Right lobe of liver (tissue), 6 donors: Measurements from ENCODE around the gene SRF. TPM values are rescaled to one million over a fixed set of nuclear protein-coding genes. Genes with fewer than 3 reads are reported as not detected.

Source experiments
- ATAC-seq, 4 donors: fragments of 200-7000 bp; cut with Tn5 transposase; one replicate each; pipeline ENCODE4 v1.9.1; 2020; ENCODE audit warnings: mild to moderate bottlenecking in 4 of 4, moderate library complexity in 4 of 4
- DNase-seq, 3 donors: peaks; one replicate each; pipeline ENCODE4 v3.0.0-alpha.2; 2020
- H3K27ac ChIP-seq, 3 donors: fragments of 200-600 bp; one replicate each; pipeline ENCODE4 v1.8.0; 2022
- H3K27me3 ChIP-seq, 2 donors: fragments of 200-600 bp; one replicate each; pipeline ENCODE4 v1.8.0; 2022
- H3K36me3 ChIP-seq, 4 donors: fragments of 200-600 bp; sonication (generic) in 1 of 4; one replicate each; pipeline versions ENCODE4 v1.5.1 to v1.8.0; 2017 to 2022; ENCODE audit warnings: control low read depth in 1 of 4
- H3K4me1 ChIP-seq, 4 donors: fragments of 200-600 bp; sonication (generic) in 1 of 4; one replicate each; pipeline versions ENCODE4 v1.5.1 to v1.8.0; 2017 to 2022; ENCODE audit warnings: control low read depth in 1 of 4
- H3K4me3 ChIP-seq, 3 donors: fragments of 200-600 bp; one replicate each; pipeline ENCODE4 v1.8.0; 2022
- H3K9me3 ChIP-seq, 4 donors: fragments of 200-600 bp; sonication (generic) in 1 of 4; one replicate each; pipeline versions ENCODE4 v1.5.1 to v1.8.0; 2017 to 2022; ENCODE audit warnings: control low read depth in 1 of 4
- CTCF ChIP-seq, 4 donors: fragments of 200-600 bp in 3 of 4; fragments of 450-650 bp in 1 of 4; IDR thresholded peaks; one replicate each; pipeline versions ENCODE4 v1.5.1 to v1.8.0; 2016 to 2022; ENCODE audit warnings: antibody characterized with exemption in 4 of 4, mild to moderate bottlenecking in 2 of 4
- POLR2A ChIP-seq: fragments of 450-650 bp; IDR thresholded peaks from one replicate; pipeline ENCODE4 v1.6.1; 2017; ENCODE audit warnings: antibody characterized with exemption, mild to moderate bottlenecking
- WGBS: methylation state at CpG from one replicate; pipeline ENCODE4 v1.1.6; 2018; ENCODE audit warnings: low coverage, low lambda C conversion rate; ENCODE audit not compliant: insufficient coverage; ENCODE audit errors: missing lambda C conversion rate; 5-methylcytosine and 5-hydroxymethylcytosine counted together
- intact Hi-C, 2 donors: fragments of 100-400 bp; cut with DNase I; formaldehyde crosslinking; loops; one replicate each; pipeline versions ENCODE4 v1.11.2 to v1.14.1; 2022
- total RNA-seq, 6 experiments: library from RNA; depleted of rRNA in 2 of 6; stranded (reverse); fragments of >200 nt in 2 of 6; fragmentation: NEBNext Ultra II Directional in 3 of 6; extraction: Animal tissue kit (Norgen Biotek cat#: 25700) in 3 of 6; gene quantifications; one replicate each; pipeline versions ENCODE4 v1.1.0 to v1.2.4, GENCODE V29; 2016 to 2023
- donor health status: DM: no; HTN: yes; CAD: no.
- donor health status: DM: no; HTN: no; CAD: no.
- donor health status: DM: no; HTN: no; CAD: no.
- donor health status: DM: no; HTN: yes; CAD: no.
- donor health status: DM: no; HTN: yes; CAD: no.

Gene SRF
- total RNA-seq, 6 experiments from 2014 or later, result 4.9 to 17.0 (median 11.3) TPM

- no peaks in the 10 kb centered on the region for H3K36me3 ChIP-seq
- intact Hi-C loops, result loop anchor here in 1 of 2 donors (10.0 kb wide), 1 partner anchor 237 kb away; no protein-coding TSS in a partner anchor
- DNase-seq, result no peak
- no peak overlapping the region for H3K27ac ChIP-seq
- peaks cover 0 to 6% (median 0%) of the 10 kb centered on the region in 4 donors for H3K4me1 ChIP-seq
- no peak for ATAC-seq
- no peak overlapping the region for H3K4me3 ChIP-seq
- TF ChIP-seq CTCF (IDR thresholded peaks at IDR 0.05) (no peak), POLR2A (no peak)
- H3K27me3 ChIP-seq, result no peaks in the 10 kb centered on the region
- no peaks in the 10 kb centered on the region for H3K9me3 ChIP-seq
- WGBS, result 67% methylated on average over 1 of the region's 16 CpGs
Measured at GRCh38 chr6:43141644-43142043, 29.4 kb upstream of the SRF start.

- H3K36me3 ChIP-seq, result no peaks in the 10 kb centered on the region
Measured at GRCh38 chr6:43142101-43142500, 29.0 kb upstream of the SRF start.

GRCh38 chr6:43143235-43144128, 27.6 kb upstream of the SRF start:
- H3K4me3 ChIP-seq, result no peak overlapping the region
- H3K9me3 ChIP-seq, result no peaks in the 10 kb centered on the region
- H3K36me3 ChIP-seq, result no peaks in the 10 kb centered on the region
- H3K27me3 ChIP-seq, result no peaks in the 10 kb centered on the region
- WGBS, result 0% methylated on average over 11 of the region's 25 CpGs
- ATAC-seq (peak; percentile 95 to 99 (median 98)), DNase-seq (peak; percentile 70 to 78 (median 77))
- no peak overlapping the region for H3K27ac ChIP-seq
- peaks cover 0 to 6% (median 0%) of the 10 kb centered on the region in 4 donors for H3K4me1 ChIP-seq
- intact Hi-C loops, result loop anchor here in 1 of 2 donors (10.0 kb wide), 1 partner anchor 239 kb away; no protein-coding TSS in a partner anchor
- TF ChIP-seq POLR2A (no peak), CTCF (IDR thresholded peaks at IDR 0.05) (peak; percentile 81 to 96 (median 90))

More at GRCh38 chr6:43142101-43142500, 29.0 kb upstream of the SRF start:
- ATAC-seq (no peak), DNase-seq (no peak)
- Histone ChIP-seq H3K4me1 (peaks cover 0 to 6% (median 0%) of the 10 kb centered on the region in 4 donors), H3K27me3 (no peaks in the 10 kb centered on the region), H3K27ac (no peak overlapping the region), H3K9me3 (no peaks in the 10 kb centered on the region), H3K4me3 (no peak overlapping the region)
- WGBS, result 84% methylated on average over 6 of the region's 14 CpGs
- intact Hi-C loops, result loop anchor here in 1 of 2 donors (10.0 kb wide), 1 partner anchor 237 kb away; no protein-coding TSS in a partner anchor
- TF ChIP-seq CTCF (IDR thresholded peaks at IDR 0.05) (no peak), POLR2A (no peak)

GRCh38 chr6:43144879-43145278, 26.2 kb upstream of the SRF start:
- Histone ChIP-seq H3K9me3 (no peaks in the 10 kb centered on the region), H3K27me3 (no peaks in the 10 kb centered on the region), H3K36me3 (no peaks in the 10 kb centered on the region), H3K4me1 (peaks cover 0 to 13% (median 0%) of the 10 kb centered on the region in 4 donors), H3K4me3 (no peak overlapping the region), H3K27ac (no peak overlapping the region)
- 66% methylated on average over 6 of the region's 6 CpGs for WGBS
- ATAC-seq, result no peak
- TF ChIP-seq POLR2A, result no peak
- TF ChIP-seq CTCF (IDR thresholded peaks at IDR 0.05), result no peak
- intact Hi-C loops, result loop anchor here in 1 of 2 donors (10.0 kb wide), 1 partner anchor 240 kb away; no protein-coding TSS in a partner anchor
- DNase-seq, result no peak
